ENCODE results near the gene MRAS.

Gene MRAS

GRCh38 chr3:138314751-138315150 lies 33.6 kb upstream of the MRAS start:
- peak; percentile 44 to 77 for DNase-seq (ENCODE audit: low read depth in 2 of 2)
- TF ChIP-seq, protein P1, sequence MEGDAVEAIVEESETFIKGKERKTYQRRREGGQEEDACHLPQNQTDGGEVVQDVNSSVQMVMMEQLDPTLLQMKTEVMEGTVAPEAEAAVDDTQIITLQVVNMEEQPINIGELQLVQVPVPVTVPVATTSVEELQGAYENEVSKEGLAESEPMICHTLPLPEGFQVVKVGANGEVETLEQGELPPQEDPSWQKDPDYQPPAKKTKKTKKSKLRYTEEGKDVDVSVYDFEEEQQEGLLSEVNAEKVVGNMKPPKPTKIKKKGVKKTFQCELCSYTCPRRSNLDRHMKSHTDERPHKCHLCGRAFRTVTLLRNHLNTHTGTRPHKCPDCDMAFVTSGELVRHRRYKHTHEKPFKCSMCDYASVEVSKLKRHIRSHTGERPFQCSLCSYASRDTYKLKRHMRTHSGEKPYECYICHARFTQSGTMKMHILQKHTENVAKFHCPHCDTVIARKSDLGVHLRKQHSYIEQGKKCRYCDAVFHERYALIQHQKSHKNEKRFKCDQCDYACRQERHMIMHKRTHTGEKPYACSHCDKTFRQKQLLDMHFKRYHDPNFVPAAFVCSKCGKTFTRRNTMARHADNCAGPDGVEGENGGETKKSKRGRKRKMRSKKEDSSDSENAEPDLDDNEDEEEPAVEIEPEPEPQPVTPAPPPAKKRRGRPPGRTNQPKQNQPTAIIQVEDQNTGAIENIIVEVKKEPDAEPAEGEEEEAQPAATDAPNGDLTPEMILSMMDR (IDR thresholded peaks at IDR 0.05; ENCODE audit: low read depth, low read length): no peak
- H3K4me3 ChIP-seq (replicated peaks in 1 of 2; ENCODE audit: low read depth in 2 of 2, low read length in 2 of 2): no peak overlapping the region

DNA sequence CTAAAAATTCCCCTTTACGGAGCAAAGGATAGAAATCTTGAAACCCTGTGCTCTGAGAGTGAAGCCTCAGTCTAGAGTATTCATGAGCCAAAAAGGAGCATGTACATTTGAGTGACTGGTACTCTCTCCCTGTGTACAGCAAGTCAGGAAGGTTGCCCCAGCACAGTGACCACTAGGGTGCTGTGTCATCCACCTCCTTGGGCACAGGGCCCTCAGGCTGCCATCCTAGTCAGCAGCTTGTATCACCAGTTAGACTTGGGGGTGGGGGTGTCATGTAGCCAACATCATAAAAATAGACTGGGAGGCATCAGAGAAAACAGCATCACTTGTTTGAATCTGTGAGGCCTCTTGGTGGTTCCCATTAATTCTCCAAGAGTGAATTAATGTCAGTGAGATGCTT lies 30.7 kb upstream of the MRAS start:
- TF ChIP-seq, protein P1 (IDR thresholded peaks at IDR 0.05; ENCODE audit: low read depth, low read length): no peak
- no peak overlapping the region for H3K4me3 ChIP-seq (replicated peaks in 1 of 2; ENCODE audit: low read depth in 2 of 2, low read length in 2 of 2)
- DNase-seq (ENCODE audit: low read depth in 2 of 2): no peak

DNA sequence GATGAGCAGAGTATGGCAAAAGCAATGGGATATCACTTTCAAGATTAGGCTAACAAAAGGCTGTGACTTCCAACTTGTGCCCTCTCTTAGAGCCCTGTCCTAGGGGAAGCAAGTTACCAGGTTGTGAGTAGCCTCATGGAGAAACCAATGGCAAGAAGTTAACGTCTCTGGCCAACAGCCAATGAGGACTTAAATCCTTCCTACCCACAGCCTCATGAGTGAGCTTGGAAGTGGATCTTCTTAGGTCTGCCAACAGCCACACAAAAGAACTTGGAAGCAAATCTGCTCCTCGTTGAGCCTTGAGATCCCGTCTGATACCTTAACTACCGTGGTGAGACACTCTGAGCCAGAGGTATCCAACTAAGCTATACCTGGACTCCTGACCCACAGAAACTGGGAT lies 24.4 kb upstream of the MRAS start:
- peak in 1 of 2 donors; percentile 37 for DNase-seq (ENCODE audit: low read depth in 2 of 2)
- TF ChIP-seq, protein P1 (IDR thresholded peaks at IDR 0.05; ENCODE audit: low read depth, low read length): no peak
- no peak overlapping the region for H3K4me3 ChIP-seq (replicated peaks in 1 of 2; ENCODE audit: low read depth in 2 of 2, low read length in 2 of 2)

DNA sequence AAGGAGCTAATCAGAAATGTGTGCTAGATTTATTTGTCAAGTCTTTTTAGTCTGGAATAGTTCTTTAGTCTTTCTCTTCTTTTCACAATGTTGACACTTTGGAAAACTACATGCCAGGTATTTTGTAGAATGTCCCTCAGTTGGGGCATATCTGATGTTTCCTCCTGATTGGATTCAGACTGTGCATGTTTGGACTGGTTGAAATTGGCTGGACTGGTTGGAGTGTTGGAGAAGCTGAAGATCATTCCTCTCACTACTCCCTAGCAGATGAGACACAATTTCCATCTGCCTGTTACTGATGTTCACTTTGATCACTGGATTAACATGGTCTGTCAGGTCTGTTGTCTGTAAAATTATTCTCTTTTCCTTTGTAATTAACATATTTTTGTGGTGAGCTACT lies 22.4 kb upstream of the MRAS start:
- TF ChIP-seq, protein P1 (IDR thresholded peaks at IDR 0.05; ENCODE audit: low read depth, low read length): no peak
- no peak for DNase-seq (ENCODE audit: low read depth in 2 of 2)
- H3K4me3 ChIP-seq (replicated peaks in 1 of 2; ENCODE audit: low read depth in 2 of 2, low read length in 2 of 2): no peak overlapping the region

DNA sequence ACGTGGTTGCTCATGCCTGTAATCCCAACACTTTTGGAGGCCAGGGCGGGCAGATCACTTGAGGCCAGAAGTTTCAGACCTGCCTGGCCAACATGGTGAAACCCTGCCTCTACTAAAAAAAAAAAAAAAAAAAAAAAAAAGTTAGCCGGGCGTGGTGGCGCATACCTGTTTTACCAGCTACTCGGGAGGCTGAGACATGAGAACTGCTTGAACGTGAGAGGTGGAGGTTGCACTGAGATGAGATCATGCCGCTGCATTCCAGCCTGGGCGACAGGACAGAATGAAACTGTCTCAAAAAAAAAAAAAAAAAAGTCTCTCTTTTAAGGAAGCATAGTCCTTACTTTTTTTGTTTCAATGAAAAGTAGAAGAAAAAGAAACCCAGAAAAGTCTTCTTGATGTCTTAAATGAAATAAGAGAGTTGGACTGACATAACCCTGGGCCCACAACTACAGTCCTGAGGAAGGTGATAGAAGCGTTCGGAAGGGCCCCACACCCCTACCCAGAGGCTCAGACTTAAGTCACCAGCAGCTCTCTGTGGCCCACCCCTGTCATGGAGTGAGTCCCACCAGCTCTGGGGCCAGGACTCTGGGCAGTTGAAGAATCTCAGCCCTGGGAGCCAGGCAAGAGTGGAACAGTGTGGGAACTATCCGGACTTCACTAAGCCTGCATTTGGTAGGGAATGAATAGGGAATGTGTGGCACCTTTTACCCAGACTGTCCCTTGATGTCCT lies 21.3 kb upstream of the MRAS start:
- no peak overlapping the region for H3K4me3 ChIP-seq (replicated peaks in 1 of 2; ENCODE audit: low read depth in 2 of 2, low read length in 2 of 2)
- TF ChIP-seq, protein P1 (IDR thresholded peaks at IDR 0.05; ENCODE audit: low read depth, low read length): no peak
- no peak for DNase-seq (ENCODE audit: low read depth in 2 of 2)

- peak in 1 of 2 donors; percentile 60 for DNase-seq (ENCODE audit: low read depth in 2 of 2)
- TF ChIP-seq, protein P1 (IDR thresholded peaks at IDR 0.05; ENCODE audit: low read depth, low read length): no peak
Observed at GRCh38 chr3:138327831-138328230, 20.5 kb upstream of the MRAS start.

GRCh38 chr3:138328341-138328740 lies 20.0 kb upstream of the MRAS start:
- TF ChIP-seq, protein P1 (IDR thresholded peaks at IDR 0.05; ENCODE audit: low read depth, low read length): peak; percentile 6
- no peak overlapping the region for H3K4me3 ChIP-seq (replicated peaks in 1 of 2; ENCODE audit: low read depth in 2 of 2, low read length in 2 of 2)
- DNase-seq (ENCODE audit: low read depth in 2 of 2): peak; percentile 52 to 58

More at GRCh38 chr3:138327831-138328230, 20.5 kb upstream of the MRAS start:
- no peak overlapping the region for H3K4me3 ChIP-seq (replicated peaks in 1 of 2; ENCODE audit: low read depth in 2 of 2, low read length in 2 of 2)

Measured in cardiac fibroblast (primary cell).